ENCODE data around the gene PCDHGC3. TPM values are rescaled to one million over a fixed set of nuclear protein-coding genes. Genes with fewer than 3 reads are reported as not detected.
"Not testable (repeated sequence)": the region's sequence is repeated elsewhere in the genome, so short reads cannot be mapped to it uniquely, and the experiment has no call there.

PCDHGC3 gene
- total RNA-seq: 11.8 and 23.6 TPM in 2 replicates

DNA sequence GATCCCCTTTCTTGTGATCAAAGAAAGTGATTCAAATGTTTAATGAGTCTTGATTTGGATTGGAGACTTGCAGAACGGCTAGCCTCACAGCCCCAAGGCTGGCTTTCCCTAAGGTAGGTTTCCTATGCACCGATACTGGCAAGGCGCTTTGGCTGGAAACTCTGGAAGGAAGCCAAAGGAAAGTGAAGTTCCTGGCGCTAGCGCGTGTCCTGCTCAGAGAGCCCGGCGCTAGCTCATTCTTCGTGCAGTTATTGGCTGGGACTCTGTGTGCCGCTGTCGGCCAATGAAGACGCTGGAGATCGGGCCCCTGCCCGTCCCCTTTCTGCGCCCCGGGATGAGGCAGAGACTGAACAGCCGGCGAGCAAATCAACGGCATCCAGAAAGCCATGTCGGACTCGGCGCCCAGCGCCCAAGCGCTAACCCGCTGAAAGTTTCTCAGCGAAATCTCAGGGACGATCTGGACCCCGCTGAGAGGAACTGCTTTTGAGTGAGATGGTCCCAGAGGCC, at the start of gene PCDHGC3:
Gene PCDHGC3, plus strand, starts transcription at position 342 of the 507 bp plus-strand sequence. Its CDS starts 151 bp downstream, at position 493.
- DNase-seq (ENCODE audit: low read depth): peak; percentile 88

- DNase-seq (ENCODE audit: low read depth): no peak
Observed at GRCh38 chr5:141427783-141428426, 47.9 kb upstream of the PCDHGC3 start.

DNA sequence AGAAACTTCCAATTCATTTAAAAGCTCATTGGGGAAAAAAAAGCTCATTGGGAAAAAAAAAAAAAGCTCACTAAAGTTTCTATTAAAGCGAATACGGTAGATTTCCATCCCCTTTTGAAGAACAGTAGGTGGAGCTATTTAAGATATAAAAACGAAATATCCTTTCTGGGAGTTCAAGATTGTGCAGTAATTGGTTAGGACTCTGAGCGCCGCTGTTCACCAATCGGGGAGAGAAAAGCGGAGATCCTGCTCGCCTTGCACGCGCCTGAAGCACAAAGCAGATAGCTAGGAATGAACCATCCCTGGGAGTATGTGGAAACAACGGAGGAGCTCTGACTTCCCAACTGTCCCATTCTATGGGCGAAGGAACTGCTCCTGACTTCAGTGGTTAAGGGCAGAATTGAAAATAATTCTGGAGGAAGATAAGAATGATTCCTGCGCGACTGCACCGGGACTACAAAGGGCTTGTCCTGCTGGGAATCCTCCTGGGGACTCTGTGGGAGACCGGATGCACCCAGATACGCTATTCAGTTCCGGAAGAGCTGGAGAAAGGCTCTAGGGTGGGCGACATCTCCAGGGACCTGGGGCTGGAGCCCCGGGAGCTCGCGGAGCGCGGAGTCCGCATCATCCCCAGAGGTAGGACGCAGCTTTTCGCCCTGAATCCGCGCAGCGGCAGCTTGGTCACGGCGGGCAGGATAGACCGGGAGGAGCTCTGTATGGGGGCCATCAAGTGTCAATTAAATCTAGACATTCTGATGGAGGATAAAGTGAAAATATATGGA, 45.2 kb upstream of the PCDHGC3 start, which contains the start of gene PCDHGA12:
Gene PCDHGA12, plus strand, starts transcription at position 176 of the 782 bp plus-strand sequence. Its CDS starts 253 bp downstream, at position 429.
- peak; percentile 45 for DNase-seq (ENCODE audit: low read depth)

DNA sequence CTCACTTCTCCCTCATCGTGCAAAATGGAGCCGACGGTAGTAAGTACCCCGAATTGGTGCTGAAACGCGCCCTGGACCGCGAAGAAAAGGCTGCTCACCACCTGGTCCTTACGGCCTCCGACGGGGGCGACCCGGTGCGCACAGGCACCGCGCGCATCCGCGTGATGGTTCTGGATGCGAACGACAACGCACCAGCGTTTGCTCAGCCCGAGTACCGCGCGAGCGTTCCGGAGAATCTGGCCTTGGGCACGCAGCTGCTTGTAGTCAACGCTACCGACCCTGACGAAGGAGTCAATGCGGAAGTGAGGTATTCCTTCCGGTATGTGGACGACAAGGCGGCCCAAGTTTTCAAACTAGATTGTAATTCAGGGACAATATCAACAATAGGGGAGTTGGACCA, 44.5 kb upstream of the PCDHGC3 start:
- no peak for DNase-seq (ENCODE audit: low read depth)

- DNase-seq (ENCODE audit: low read depth): not testable (repeated sequence)
Observed at GRCh38 chr5:141432308-141432707, 43.5 kb upstream of the PCDHGC3 start.

- not testable (repeated sequence) for DNase-seq (ENCODE audit: low read depth)
Observed at GRCh38 chr5:141432726-141433125, 43.0 kb upstream of the PCDHGC3 start.

DNA sequence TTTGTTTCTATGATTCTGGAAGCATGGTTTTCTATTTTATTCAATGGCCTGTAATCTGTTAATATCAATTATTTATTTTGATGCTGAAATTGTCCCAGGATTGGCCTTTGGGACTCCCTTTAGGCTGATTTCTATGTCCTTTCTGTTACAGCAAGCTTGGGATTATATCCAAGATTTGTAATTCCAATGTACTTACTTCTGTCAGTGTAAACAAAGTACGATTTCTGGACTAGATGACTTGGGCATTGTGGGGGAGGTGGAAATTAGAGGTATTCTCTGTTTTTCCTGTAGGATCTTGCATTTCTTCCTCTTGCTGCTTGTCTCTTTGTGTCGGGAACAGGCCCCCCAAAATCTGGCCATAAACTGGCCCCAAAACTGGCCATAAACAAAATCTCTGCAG, 41.8 kb upstream of the PCDHGC3 start:
- DNase-seq (ENCODE audit: low read depth): no peak

- DNase-seq (ENCODE audit: low read depth): no peak
Observed at GRCh38 chr5:141437221-141437620, 38.5 kb upstream of the PCDHGC3 start.

GRCh38 chr5:141439411-141440141, 36.2 kb upstream of the PCDHGC3 start:
- DNase-seq (ENCODE audit: low read depth): no peak

DNA sequence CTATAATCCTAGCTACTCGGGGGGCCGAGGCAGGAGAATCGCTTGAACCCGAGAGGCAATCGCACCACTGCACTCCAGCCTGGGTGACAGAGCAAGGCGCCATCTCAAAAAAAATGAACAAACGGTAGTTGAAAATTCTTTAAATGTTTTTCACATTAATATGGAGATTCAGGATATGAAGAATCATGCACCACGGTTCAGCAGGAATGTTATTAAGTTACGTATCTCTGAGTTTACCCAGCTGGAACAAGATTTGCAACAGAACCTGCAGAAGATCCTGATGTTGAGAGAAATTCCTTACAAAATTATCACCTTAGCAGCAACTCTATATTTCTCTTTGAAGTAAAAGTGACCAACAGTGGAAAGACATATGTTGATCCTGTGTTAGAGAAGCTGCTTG, 35.4 kb upstream of the PCDHGC3 start:
- no peak for DNase-seq (ENCODE audit: low read depth)

- DNase-seq (ENCODE audit: low read depth): no peak
Observed at GRCh38 chr5:141441571-141442170, 34.1 kb upstream of the PCDHGC3 start.

- peak; percentile 46 for DNase-seq (ENCODE audit: low read depth)
Observed at GRCh38 chr5:141465351-141465750, 10.4 kb upstream of the PCDHGC3 start.

DNA sequence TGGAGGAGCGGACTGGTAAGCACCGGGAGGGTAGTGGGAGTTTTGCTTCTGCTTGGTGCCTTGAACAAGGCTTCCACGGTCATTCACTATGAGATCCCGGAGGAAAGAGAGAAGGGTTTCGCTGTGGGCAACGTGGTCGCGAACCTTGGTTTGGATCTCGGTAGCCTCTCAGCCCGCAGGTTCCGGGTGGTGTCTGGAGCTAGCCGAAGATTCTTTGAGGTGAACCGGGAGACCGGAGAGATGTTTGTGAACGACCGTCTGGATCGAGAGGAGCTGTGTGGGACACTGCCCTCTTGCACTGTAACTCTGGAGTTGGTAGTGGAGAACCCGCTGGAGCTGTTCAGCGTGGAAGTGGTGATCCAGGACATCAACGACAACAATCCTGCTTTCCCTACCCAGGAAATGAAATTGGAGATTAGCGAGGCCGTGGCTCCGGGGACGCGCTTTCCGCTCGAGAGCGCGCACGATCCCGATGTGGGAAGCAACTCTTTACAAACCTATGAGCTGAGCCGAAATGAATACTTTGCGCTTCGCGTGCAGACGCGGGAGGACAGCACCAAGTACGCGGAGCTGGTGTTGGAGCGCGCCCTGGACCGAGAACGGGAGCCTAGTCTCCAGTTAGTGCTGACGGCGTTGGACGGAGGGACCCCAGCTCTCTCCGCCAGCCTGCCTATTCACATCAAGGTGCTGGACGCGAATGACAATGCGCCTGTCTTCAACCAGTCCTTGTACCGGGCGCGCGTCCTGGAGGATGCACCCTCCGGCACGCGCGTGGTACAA, 556 bp downstream of the PCDHGC3 start:
- peak; percentile 36 for DNase-seq (ENCODE audit: low read depth)

GRCh38 chr5:141477044-141477575, 1.3 kb downstream of the PCDHGC3 start:
- DNase-seq (ENCODE audit: low read depth): no peak

DNA sequence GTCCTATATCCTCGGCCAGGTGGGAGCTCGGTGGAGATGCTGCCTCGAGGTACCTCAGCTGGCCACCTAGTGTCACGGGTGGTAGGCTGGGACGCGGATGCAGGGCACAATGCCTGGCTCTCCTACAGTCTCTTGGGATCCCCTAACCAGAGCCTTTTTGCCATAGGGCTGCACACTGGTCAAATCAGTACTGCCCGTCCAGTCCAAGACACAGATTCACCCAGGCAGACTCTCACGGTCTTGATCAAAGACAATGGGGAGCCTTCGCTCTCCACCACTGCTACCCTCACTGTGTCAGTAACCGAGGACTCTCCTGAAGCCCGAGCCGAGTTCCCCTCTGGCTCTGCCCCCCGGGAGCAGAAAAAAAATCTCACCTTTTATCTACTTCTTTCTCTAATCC, 2.0 kb downstream of the PCDHGC3 start:
- DNase-seq (ENCODE audit: low read depth): no peak

DNA sequence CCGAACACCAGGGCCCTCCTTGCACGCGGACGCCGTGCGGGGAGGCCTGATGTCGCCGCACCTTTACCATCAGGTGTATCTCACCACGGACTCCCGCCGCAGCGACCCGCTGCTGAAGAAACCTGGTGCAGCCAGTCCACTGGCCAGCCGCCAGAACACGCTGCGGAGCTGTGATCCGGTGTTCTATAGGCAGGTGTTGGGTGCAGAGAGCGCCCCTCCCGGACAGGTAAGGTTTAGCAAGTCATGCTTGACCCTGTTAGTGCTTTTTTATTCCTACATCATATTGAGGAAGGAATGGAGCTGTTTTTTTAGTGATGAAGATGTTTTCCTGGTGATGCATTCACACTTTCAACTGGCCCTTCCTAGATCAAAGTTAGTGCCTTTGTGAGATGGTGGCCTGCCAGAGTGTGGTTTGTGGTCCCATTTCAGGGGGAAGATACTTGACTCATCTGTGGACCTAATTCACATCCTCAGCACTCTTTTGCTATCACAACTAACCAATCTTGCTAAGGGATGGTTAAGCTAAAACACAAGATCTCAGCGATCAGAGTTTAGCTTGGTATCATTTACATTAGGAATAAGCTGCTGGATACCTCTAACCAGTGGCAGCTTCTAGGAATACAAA, 2.7 kb downstream of the PCDHGC3 start:
- DNase-seq (ENCODE audit: low read depth): no peak

GRCh38 chr5:141479776-141480175, 4.0 kb downstream of the PCDHGC3 start:
- DNase-seq (ENCODE audit: low read depth): no peak

DNA sequence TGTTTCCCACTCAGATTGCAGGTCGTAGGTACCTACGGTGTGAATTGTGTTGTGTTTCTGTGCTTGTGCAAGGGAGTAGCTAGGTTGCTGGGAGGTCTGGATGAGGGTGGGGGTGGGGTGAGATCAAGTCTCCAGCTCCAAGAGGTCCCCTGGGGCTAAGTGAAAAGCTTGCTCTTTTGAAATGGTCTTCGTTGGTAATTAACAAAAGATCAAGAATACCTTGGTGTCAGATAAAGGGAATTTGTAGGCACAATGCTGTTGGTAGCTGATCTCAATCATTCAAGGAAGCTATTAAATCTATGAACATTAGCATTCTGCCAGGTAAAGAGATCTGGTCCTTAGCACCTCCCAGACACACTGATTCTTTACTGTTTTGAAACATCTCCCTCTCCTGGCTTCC, 8.1 kb downstream of the PCDHGC3 start:
- no peak for DNase-seq (ENCODE audit: low read depth)

GRCh38 chr5:141484310-141484640, 8.5 kb downstream of the PCDHGC3 start:
- peak; percentile 21 for DNase-seq (ENCODE audit: low read depth)

DNA sequence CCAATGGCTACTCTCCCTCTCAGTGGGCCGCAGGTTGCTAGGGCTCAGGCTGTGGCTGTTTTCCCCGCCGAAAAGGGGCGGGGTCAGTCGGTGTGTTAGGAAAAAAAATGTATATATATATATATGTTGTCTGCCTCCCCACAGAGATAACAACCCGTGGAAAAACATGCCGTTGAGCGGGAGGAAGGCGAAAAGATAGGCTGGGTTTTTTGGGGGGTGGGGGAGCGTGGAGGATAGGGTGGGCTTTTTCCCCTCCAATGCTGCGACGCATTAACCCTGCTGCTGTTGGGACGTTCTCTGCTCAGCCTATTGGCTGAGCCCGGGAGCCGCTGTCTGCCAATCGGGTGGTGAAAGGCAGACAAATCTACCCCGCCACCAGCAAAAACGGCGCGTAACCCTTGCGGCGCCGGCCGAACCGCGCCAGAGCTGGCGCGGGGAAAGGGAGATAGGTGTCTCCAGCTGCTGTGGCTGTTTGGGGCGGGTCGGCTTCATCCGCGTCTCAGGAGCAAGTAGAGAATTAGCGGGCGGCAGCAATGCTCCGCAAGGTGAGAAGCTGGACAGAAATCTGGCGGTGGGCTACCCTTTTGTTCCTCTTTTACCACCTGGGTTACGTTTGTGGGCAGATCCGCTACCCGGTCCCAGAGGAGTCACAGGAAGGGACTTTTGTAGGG, 9.0 kb downstream of the PCDHGC3 start, which contains the start of gene PCDHGC4:
Gene PCDHGC4, plus strand, starts transcription at position 390 of the 671 bp plus-strand sequence. Its CDS starts 144 bp downstream, at position 534.
- DNase-seq (ENCODE audit: low read depth): no peak

All from renal cortical epithelial cell (primary cell).